ENCODE measurements around the gene OOSP3.
"Not testable (repeated sequence)": the region's sequence is repeated elsewhere in the genome, so short reads cannot be mapped to it uniquely, and the experiment has no call there.

OOSP3 gene

GRCh38 chr11:59875856-59876519 is 2.6 kb upstream of the OOSP3 start:
- no peak for DNase-seq

GRCh38 chr11:59877325-59877724 is 1.3 kb upstream of the OOSP3 start:
- DNase-seq = no peak

GRCh38 chr11:59877784-59878183 is 798 bp upstream of the OOSP3 start:
- DNase-seq = no peak

GRCh38 chr11:59879567-59879966 is 985 bp downstream of the OOSP3 start:
- DNase-seq = no peak

DNA sequence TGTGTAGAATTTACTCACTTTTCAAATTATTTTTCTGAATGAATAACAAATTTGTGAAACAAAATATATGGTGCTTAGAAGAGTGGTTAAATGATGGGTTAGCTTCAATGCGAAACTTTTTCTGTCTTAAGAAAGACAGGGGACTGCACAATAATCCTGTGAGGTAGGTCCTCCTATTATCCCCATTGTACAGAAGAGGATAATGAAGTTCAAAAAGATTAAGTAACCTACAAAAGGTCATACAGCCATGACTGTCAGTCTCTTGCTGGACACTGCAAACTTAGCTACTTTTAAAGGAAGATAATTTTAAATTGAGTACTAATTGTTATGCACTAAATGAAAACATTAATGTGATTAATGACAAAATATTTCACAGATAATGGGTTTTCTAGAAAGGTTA is 5.0 kb downstream of the OOSP3 start:
- DNase-seq = no peak

DNA sequence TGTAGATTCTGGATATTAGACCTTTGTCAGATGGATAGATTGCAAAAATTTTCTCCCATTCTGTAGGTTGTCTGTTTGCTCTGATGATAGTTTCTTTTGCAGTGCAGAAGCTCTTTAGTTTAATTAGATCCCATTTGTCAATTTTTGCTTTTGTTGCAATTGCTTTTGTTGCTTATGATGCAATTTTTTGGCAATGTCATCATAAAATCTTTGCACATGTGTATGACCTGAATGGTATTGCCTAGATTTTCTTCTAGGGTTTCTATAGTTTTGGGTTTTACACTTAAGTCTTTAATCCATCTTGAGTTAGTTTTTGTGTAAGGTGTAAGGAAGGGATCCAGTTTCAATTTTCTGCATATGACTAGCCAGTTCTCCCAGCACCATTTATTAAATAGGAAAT is 8.6 kb downstream of the OOSP3 start:
- not testable (repeated sequence) for DNase-seq

DNA sequence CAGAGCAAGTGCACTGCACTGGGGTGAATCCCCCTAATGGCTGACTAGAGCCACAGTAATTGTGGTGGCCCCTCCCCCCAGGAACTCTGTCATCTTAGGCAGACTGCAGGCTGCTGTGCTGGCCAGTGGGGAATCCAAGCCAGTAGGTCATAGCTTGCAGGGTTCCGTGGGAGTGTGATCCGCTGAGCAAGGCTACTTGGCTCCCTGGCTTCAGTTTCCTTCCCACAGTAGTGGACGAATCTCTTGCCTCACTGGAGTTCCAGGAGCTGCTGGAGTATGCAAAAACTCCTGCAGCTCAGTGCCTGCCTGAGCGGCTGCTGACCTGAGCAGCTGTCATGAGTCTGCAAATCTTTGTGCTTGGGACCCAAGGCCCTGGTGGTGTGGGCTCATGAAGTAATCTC is 13.2 kb downstream of the OOSP3 start:
- no peak for DNase-seq

GRCh38 chr11:59894616-59895015 is 16.0 kb downstream of the OOSP3 start:
- no peak for DNase-seq

- DNase-seq = no peak
Observed at GRCh38 chr11:59898046-59898445, 19.5 kb downstream of the OOSP3 start.

- DNase-seq = no peak
Observed at GRCh38 chr11:59898650-59899049, 20.1 kb downstream of the OOSP3 start.

DNA sequence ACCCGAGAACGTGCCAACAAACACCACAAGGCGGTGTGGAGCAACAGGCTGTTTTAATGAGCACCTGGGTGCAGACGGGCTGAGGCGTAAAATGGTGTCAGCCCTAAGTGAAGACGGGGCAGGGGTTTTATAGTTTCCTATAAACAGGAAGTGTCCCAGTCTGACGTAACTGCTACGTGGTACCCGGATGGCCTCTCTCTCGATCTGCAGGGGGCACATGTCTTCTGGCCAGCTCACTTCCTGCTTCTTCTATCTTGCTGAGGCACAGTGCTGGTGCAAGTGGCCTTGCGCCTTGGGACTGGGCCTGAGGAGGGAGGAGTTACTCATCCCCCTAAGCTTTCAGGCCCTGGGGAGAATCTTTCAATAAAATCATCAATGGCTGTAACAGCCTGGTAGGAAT is 20.9 kb downstream of the OOSP3 start:
- no peak for DNase-seq

GRCh38 chr11:59900366-59901126 is 22.0 kb downstream of the OOSP3 start:
- DNase-seq = peak in 2 of 56 donors; percentile 0 to 1

DNA sequence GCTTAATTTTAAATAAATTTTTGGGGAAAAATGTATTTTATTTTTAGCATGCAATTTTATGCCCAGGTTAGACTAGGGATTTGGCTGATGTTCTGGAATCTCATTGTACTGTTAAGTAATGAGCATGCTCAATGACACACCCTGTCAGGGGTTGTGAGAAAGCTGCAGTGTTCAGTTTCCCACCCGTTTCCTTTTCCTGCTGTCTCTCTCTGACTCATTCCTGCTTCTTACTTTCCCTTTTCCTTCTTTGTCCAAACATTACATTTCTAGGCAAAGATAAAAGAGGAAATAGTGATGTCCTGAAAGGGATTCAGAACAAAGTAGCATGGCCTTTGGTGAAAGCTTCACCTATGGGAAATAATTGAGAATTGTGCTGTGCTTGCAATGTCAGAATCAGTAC is 22.7 kb downstream of the OOSP3 start:
- DNase-seq = peak in 6 of 56 donors; percentile 2 to 19 (median 8)

- DNase-seq = not testable (repeated sequence)
Observed at GRCh38 chr11:59903569-59903968, 25.0 kb downstream of the OOSP3 start.

DNA sequence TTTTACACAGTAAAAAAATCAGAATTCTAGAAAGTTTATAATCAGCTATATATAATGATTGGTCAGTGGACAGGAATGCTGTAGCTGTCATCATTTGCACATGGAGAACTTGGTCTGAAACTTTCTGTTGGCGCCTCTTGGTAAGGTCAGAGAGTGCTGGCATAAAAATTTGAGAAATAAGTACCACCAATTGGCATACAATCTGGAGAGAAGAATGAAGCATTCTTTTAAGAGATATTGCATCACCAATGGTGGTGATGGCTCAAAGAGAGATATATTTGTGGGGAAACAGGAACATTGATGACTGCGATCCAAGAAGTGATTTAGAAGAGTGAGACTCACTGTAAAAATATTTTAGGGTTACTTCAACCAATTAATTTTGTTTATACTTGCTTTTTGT is 39.9 kb downstream of the OOSP3 start:
- DNase-seq = no peak

GRCh38 chr11:59918987-59919589 is 40.5 kb downstream of the OOSP3 start:
- DNase-seq = no peak

DNA sequence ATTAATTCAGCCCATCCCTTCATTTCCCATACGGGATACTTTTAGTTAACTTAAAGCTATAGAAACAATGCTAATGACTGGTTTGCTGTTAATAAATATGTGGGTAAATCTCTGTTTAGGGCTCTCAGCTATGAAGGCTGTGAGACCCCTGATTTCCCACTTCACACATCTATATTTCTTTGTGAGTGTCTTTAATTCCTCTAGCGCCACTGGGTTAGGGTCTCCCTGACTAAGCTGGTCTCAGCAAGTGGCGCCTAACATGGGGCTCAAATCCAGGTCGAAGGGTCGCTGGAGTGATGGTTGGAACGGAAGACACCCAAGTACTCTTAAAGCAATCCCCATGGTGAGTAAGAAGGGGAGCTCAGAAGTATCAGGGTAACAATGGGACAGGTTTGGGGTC is 45.2 kb downstream of the OOSP3 start:
- no peak for DNase-seq

- DNase-seq = no peak
Observed at GRCh38 chr11:59931688-59932087, 53.1 kb downstream of the OOSP3 start.

DNA sequence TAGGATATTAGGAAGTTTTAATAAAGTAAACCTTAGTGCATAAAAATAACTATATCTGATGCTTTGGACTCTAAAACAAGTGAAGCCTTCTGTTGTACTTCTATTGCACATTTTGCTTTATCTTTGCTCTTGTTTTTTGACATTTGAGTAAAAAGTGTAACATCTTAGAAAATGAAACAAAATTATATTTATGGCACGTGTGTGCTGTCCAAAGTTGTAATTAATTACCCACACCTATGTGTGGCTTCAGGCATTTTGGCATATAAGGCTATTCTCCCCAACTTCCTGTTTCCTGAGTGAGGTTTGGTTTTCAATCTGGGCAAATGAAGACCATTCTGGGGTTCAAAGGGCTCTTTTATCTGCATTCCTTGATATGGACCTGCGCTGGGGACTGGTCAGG is 59.5 kb downstream of the OOSP3 start, which contains the start of gene OOSP1:
Gene OOSP1, plus strand, starts transcription at position 301 of the 400 bp plus-strand sequence. Its CDS starts 23 bp downstream, at position 324.
- no peak for DNase-seq

DNA sequence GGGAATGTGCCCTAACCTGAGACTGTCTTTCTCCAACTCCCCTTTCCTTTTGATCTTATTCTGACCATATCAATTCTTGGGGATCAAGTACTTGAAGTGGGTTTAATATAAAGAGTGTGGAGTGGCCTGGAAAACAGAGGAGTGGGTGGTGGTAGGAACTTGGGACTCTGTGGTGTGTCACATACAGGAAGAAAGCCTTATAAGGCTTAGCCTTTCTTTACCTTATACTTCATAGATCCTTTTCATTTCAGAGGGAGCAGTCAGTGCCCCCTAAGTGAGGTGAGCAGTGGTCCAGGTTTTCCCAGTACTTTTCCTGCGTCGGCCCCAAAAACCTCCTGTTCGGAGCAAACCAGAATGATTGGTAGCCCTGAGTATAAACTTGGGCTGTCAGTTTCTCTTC is 60.1 kb downstream of the OOSP3 start:
- no peak for DNase-seq

- DNase-seq = no peak
Observed at GRCh38 chr11:59939482-59939881, 60.9 kb downstream of the OOSP3 start.

DNA sequence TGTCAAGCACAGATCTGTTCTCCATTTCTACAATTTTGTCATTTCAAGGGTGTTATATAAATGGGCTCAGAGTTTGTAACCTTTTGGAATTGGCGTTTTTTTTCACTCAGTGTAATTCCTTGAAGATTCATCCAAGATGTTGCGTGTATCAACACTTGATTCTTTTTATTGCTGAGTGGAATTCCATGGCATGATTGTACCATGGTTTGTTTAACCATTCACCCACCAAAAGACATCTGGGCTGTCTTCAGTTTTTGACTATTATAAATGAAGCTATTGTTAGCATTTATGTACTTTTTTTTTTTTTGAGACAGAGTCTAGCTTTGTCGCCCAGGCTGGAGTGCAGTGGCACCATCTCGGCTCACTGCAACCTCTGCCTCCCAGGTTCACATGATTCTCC is 62.5 kb downstream of the OOSP3 start:
- no peak for DNase-seq
